ENCODE measurements around the gene ATG10.

ATG10 gene

GRCh38 chr5:82004511-82004910, 32.7 kb downstream of the ATG10 start:
- TF ChIP-seq TAF1 (IDR thresholded peaks at IDR 0.05; ENCODE audit: borderline replicate concordance, insufficient read depth, low read length) (no peak), FOXP2 (optimal IDR thresholded peaks at IDR 0.05; ENCODE audit: borderline replicate concordance, extremely low read depth, extremely low read length, insufficient read depth) (no peak), REST (IDR thresholded peaks at IDR 0.05; ENCODE audit: insufficient read depth in 1 of 2, low read depth in 2 of 2, low read length in 2 of 2) (no peak), SIN3A (IDR thresholded peaks at IDR 0.05; ENCODE audit: borderline replicate concordance, insufficient read depth, low read length) (no peak), POLR2AphosphoS5 (IDR thresholded peaks at IDR 0.05; ENCODE audit: low read depth, low read length) (no peak)

- no peak for TF ChIP-seq SIN3A (IDR thresholded peaks at IDR 0.05; ENCODE audit: borderline replicate concordance, insufficient read depth, low read length)
- TF ChIP-seq FOXP2 (optimal IDR thresholded peaks at IDR 0.05; ENCODE audit: borderline replicate concordance, extremely low read depth, extremely low read length, insufficient read depth), result no peak
- TF ChIP-seq TAF1 (IDR thresholded peaks at IDR 0.05; ENCODE audit: borderline replicate concordance, insufficient read depth, low read length), result no peak
- TF ChIP-seq REST (IDR thresholded peaks at IDR 0.05; ENCODE audit: insufficient read depth in 1 of 2, low read depth in 2 of 2, low read length in 2 of 2), result no peak
- TF ChIP-seq POLR2AphosphoS5 (IDR thresholded peaks at IDR 0.05; ENCODE audit: low read depth, low read length), result no peak
These were observed 38.9 kb downstream of the ATG10 start for GRCh38 chr5:82010696-82011095.

- no peak for TF ChIP-seq FOXP2 (optimal IDR thresholded peaks at IDR 0.05; ENCODE audit: borderline replicate concordance, extremely low read depth, extremely low read length, insufficient read depth)
- TF ChIP-seq POLR2AphosphoS5 (IDR thresholded peaks at IDR 0.05; ENCODE audit: low read depth, low read length), result no peak
- no peak for TF ChIP-seq SIN3A (IDR thresholded peaks at IDR 0.05; ENCODE audit: borderline replicate concordance, insufficient read depth, low read length)
- TF ChIP-seq TAF1 (IDR thresholded peaks at IDR 0.05; ENCODE audit: borderline replicate concordance, insufficient read depth, low read length), result no peak
- TF ChIP-seq REST (IDR thresholded peaks at IDR 0.05; ENCODE audit: insufficient read depth in 1 of 2, low read depth in 2 of 2, low read length in 2 of 2), result no peak
These were observed 39.9 kb downstream of the ATG10 start for GRCh38 chr5:82011761-82012160.

- no peak for TF ChIP-seq TAF1 (IDR thresholded peaks at IDR 0.05; ENCODE audit: borderline replicate concordance, insufficient read depth, low read length)
- TF ChIP-seq FOXP2 (optimal IDR thresholded peaks at IDR 0.05; ENCODE audit: borderline replicate concordance, extremely low read depth, extremely low read length, insufficient read depth), result no peak
- TF ChIP-seq REST (IDR thresholded peaks at IDR 0.05; ENCODE audit: insufficient read depth in 1 of 2, low read depth in 2 of 2, low read length in 2 of 2), result no peak
These were observed 46.6 kb downstream of the ATG10 start for GRCh38 chr5:82018462-82018861.
